HG03066 (cell line): ENCODE data around the gene SASH1.

ENCODE experiments used
- ATAC-seq: cut with Tn5 transposase; IDR thresholded peaks from one replicate; pipeline ENCODE4 v1.9.1; 2021; ENCODE audit warnings: low read depth; ENCODE audit not compliant: unreplicated experiment

SASH1 gene

GRCh38 chr6:148535381-148535780 lies 192.7 kb downstream of the SASH1 start:
- no peak for ATAC-seq

DNA sequence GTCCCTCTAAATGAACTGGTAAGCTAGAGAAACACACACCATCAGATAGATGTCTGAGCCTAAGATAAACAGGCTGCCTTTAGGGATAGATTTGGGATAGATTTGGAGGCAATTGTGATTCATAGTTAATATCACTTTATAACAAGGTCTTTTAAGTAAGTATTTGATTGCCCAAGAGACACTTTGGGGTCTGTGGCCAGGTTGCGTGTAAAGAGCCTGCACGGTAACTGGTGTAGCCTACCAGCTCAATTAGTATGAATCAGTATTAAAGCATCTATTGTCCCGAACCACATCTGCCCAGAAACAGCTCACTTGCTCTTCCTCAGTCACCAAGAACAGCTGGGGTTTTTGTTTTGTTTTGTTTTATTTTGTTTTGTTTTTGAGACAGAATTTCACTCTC lies 193.3 kb downstream of the SASH1 start:
- no peak for ATAC-seq

DNA sequence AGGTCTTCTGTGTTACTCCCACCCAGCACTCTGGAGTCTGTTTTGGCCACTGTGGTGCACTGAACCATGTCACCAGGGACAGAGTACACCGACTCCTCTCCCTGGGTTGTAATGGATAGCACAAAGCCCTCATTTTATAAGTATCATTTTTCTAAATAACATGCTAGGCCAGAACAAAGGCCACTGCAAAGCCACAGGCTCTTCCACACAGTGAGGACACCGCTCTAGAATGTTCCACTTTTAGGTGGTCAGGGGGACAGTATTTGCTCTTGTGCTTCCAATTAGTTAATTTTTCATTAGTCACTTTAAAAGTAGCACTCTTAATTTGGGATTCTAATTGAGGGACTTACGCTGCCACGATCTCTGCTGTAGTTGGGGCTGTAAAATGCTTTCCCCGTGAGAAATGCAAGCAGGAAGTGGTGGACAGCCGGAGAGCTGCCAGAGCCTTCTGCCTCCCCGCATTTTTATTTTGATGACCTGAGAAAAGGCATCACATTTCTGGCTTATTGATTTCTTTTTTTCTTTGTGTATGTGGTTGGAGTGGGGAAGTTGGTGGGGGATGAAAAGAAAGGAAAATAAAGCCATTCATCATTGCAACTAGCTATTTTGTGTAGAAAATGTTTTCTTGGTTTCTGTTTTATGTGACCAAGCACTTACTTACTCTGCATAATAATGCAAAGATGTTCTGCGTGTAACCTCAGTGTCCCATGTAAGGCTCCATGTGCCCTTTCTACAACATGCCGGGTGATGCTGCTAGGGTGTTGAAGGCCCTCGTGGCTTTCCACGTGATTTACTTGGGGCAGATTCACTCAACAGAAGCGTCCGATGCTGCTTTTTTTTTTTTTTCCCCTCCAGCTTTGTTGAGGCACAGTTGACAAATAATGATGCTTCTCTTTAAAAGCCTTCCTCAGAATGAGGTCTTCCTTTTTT lies 195.9 kb downstream of the SASH1 start:
- no peak for ATAC-seq

DNA sequence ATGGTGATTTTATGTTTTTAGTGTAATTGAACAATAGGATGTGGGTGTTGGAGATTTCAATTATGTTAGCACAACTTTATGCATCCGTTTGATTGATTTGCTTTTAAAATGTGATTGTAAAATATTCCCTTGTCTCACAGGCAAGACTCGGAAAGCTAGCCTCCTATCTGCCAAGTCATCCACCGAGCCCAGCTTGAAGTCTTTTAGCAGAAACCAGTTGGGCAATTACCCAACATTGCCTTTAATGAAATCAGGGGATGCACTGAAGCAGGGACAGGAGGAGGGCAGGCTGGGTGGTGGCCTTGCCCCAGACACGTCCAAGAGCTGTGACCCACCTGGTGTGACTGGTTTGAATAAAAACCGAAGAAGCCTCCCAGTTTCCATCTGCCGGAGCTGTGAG lies 200.9 kb downstream of the SASH1 start:
- no peak for ATAC-seq

GRCh38 chr6:148544421-148544820 lies 201.8 kb downstream of the SASH1 start:
- no peak for ATAC-seq

DNA sequence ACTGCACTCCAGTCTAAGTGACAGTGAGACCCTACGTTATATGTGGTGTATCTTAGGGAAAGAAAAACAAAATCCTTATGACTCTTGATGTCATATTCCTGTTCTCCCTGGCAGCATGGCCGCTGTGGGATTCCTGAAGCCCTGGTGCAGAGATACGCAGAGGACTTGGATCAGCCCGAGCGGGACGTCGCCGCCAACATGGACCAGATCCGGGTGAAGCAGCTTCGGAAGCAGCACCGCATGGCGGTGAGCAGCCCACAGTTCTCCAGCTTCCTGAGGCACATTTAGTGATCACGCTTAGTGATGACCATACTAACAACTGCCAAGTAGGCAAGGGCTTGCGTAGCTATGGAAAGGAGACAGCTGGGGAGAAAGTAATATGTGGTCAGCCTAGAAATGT lies 203.3 kb downstream of the SASH1 start:
- no peak for ATAC-seq

DNA sequence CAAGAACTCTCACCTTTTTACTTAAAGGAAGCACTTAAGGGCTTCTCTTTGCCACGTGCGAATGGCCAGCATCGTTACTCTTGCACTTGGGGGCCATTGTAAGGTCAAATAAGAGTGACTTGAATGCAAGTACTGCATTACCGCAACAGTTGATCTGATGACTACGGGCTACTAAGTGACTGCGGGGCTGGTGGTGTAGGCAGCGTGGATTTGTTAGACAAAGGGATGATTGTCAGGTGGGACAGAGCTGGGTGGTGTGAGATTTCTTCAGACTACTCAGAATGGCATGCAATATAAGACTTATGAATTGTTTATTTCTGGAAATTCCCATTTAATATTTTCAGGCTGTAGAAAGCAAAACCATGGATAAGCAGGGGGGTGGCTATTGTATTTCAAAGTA lies 204.5 kb downstream of the SASH1 start:
- ATAC-seq: no peak

GRCh38 chr6:148548065-148548748 lies 205.6 kb downstream of the SASH1 start:
- ATAC-seq: no peak

GRCh38 chr6:148548749-148549140 lies 206.1 kb downstream of the SASH1 start:
- no peak for ATAC-seq

- no peak for ATAC-seq
Measured at GRCh38 chr6:148550569-148550968, 207.9 kb downstream of the SASH1 start.

- ATAC-seq: no peak
Measured at GRCh38 chr6:148551226-148551625, 208.6 kb downstream of the SASH1 start.

DNA sequence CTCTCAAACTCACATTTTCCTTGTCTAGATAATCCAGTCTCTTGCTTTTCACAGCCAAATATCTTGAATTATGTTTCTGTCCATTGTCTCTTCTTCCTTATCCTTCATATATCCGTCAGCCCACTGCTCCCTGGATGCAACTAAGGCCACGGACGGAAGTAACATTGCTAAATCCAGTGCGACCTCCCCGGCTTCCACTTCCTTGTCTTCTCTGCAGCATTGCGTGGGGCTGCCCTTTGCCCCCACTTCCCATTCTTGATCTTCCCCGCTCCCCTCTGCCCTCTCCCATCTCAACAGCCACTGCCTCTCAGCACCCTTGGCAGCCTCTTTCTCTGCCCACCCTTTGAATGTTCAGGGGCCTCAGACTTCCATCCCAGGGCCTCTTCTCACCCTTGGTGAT lies 213.8 kb downstream of the SASH1 start:
- ATAC-seq: no peak

GRCh38 chr6:148557796-148558321 lies 215.2 kb downstream of the SASH1 start:
- ATAC-seq: no peak

DNA sequence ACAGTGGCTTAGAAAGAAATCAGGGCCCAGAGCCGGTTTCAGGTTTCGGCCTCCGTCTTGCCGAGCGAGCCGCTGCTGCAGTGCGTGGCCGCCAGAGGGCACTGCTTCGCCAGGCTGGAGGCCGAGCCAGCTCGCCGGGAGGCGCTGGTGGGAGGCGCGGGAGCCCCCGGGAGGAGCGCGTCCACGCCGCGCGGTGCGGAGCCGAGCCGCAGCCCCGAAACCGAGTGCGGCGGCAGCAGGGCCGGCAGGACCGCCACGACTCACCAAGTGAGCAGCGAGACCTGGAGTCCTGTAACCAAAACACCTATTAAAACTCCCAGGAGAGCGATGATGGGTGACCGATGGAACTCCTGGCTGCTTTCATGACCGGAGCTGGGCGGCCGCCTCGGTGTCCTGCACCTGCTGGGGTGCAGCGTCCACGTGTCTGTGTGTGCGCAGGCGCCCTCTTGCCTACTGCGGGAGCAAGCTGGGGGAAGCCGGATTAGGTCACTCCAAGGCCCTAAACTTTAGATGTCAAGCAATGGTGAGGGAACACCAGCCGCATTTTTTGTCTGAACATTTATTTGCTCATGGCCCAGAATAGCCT lies 217.3 kb downstream of the SASH1 start:
- peak; percentile 65 for ATAC-seq

DNA sequence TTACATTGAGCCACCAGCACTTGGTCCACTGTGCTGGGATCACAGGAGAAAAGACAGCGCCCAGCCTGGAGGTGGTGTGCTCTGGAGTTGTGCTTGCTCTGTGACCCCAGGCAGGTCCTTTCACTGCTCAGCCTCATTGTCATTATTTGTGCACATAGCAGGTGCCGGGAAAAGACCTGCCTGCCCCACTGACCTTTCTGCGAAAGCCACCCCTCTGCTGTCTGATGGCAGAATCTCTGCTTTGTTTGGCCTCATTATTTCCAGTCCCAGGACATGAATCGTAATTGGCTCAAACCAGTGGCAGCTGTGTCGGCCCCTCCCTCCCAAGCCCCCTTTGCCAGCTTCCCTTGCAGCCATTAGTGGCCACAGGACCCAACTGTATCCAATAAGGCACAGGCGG lies 219.0 kb downstream of the SASH1 start:
- no peak for ATAC-seq

- ATAC-seq: no peak
Measured at GRCh38 chr6:148563066-148563465, 220.4 kb downstream of the SASH1 start.

DNA sequence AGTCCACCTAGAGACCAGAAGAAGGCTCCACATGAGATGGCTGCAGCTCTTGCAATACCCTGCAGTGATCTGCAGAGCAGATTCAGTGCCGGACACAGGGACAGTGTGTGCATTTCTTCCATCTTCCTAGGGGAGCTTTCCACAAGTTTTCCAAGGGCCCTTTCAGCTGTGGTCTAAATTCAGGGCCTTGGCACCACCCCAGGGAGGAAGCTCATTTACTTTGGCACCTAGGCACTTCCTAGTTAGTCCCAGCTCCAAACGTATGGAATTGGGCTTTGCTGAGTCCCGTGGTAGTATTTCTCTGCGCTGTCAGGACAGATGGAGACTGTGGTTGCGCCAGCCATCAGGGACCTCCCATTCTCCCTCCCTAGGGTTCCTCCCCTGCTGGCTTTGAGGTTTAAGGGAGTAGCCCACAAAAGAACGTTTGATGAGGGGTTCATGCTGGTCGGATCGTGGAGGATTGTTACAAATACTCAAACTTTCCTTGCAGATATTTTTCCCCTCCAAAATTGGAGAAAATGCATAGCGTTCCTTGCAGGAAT lies 221.9 kb downstream of the SASH1 start:
- ATAC-seq: no peak

DNA sequence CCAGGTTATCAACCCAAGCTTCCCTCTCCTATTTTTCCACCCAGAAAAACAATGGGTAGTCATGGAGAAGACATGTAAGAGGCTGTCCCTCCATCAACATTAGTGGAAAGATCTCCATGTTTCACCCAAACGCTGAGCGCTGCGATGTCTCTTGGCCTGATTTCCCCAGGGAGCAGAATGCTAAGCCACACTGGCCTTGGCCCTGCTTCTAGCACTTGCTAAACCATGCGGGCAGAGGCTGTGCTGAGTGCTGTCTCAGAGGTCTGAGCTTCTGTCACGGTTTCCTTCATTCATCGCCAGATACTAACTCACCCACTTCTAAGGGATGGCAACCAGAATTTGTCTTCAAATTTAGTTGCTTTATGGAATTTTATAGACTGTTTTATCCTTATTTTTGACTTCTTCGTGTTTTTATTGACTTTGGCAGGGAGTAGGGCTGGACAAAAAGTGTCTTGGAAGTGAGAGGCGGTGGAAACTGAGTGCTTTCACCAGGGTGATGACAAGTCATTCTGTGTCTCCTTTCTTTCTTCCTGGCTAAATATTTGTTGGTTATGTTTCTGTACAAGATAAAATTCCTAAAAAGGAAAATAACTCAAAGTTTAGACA lies 222.8 kb downstream of the SASH1 start:
- no peak for ATAC-seq

GRCh38 chr6:148565930-148566663 lies 223.5 kb downstream of the SASH1 start:
- no peak for ATAC-seq
